Measurements from ENCODE around the gene CCDC32. TPM values are rescaled to one million over a fixed set of nuclear protein-coding genes. Genes with fewer than 3 reads are reported as not detected.
A peak's percentile ranks its signal among the peaks of the same experiment; 100 is the strongest.

CCDC32 gene
- total and polyA plus RNA-seq, 4 experiments from 2014 or later = 31.7 to 49.3 (median 37.2) TPM

DNA sequence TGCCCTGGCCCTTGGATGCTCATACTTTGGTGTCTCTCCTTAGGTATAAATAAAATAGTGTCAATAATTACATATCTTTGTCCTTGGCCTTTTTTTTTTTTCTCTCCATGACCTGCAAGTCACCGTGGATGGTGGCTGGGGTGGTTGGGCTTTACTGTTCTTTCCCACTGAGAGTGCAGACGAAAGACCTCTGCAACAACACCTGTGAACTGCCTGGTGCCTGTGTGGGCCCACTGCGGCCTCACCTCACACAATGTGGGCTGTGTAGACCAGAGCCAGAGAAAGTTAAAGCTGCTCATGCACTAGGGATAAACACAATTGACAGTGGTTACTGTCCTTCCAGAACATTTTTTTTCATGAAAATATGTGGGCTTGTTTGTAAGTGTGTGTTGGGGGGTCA is 39.0 kb downstream of the CCDC32 start:
- Mint-ChIP-seq H3K4me1 (no peaks in the 10 kb centered on the region), H3K27ac (peak overlapping the region in 1 of 7 donors; percentile 74), H3K36me3 (no peaks in the 10 kb centered on the region), H3K4me3 (no peak overlapping the region), H3K9me3 (no peaks in the 10 kb centered on the region), H3K27me3 (no peaks in the 10 kb centered on the region)
- no peaks in the 10 kb centered on the region for H3K36me3 ChIP-seq (ENCODE audit: insufficient read depth, low read length)
- H3K4me1 ChIP-seq (ENCODE audit: insufficient read depth, low read length) = no peaks in the 10 kb centered on the region
- DNase-seq = no peak
- intact Hi-C loops (cut with micrococcal nuclease) = no loop called here
- H3K27ac ChIP-seq (ENCODE audit: low read depth, low read length) = no peak overlapping the region
- H3K9me3 ChIP-seq (ENCODE audit: control insufficient read depth in 1 of 2, low read length in 2 of 2) = no peaks in the 10 kb centered on the region
- no peak overlapping the region for H3K4me3 ChIP-seq (ENCODE audit: low read length in 2 of 2)
- H3K27me3 ChIP-seq (ENCODE audit: insufficient read depth, low read length) = no peaks in the 10 kb centered on the region
- CTCF ChIA-PET (ENCODE audit: partially characterized antibody) = interaction anchor here (0.6 to 1.7 kb wide), 3 partner anchors 12 to 236 kb away, joined by 3 to 4 read pairs (median 4); no protein-coding TSS in a partner anchor
- POLR2A ChIA-PET (ENCODE audit: partially characterized antibody) = no interaction called here

DNA sequence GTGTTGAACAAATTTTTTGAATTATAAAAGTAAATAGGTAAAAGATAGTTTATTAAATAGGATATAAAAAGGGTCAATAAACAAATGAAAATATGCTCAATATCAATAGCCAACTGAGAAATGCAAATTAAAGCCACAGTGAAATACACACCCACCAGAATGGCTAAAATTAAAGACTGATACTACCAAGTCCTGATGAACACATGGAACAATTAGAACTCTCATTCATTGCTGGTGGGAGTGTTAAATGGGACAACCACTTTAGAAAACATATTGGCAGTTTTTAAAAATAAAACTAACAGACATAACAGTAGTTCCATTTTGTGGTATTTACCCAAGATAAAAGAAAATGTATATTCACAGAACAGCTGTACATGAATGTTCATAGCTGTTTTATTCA is 41.2 kb downstream of the CCDC32 start:
- no peaks in the 10 kb centered on the region for H3K36me3 ChIP-seq (ENCODE audit: insufficient read depth, low read length)
- H3K4me1 ChIP-seq (ENCODE audit: insufficient read depth, low read length) = no peaks in the 10 kb centered on the region
- no peaks in the 10 kb centered on the region for H3K9me3 ChIP-seq (ENCODE audit: control insufficient read depth in 1 of 2, low read length in 2 of 2)
- no peak overlapping the region for H3K27ac Mint-ChIP-seq
- H3K4me3 Mint-ChIP-seq = no peak overlapping the region
- H3K9me3 Mint-ChIP-seq = no peaks in the 10 kb centered on the region
- no peak overlapping the region for H3K4me3 ChIP-seq (ENCODE audit: low read length in 2 of 2)
- H3K36me3 Mint-ChIP-seq = no peaks in the 10 kb centered on the region
- H3K4me1 Mint-ChIP-seq = peaks cover 0 to 5% (median 2%) of the 10 kb centered on the region in 4 donors
- DNase-seq = no peak
- H3K27ac ChIP-seq (ENCODE audit: low read depth, low read length) = no peak overlapping the region
- H3K27me3 Mint-ChIP-seq = no peaks in the 10 kb centered on the region
- no peaks in the 10 kb centered on the region for H3K27me3 ChIP-seq (ENCODE audit: insufficient read depth, low read length)
- intact Hi-C loops (cut with micrococcal nuclease) = no loop called here
- ChIA-PET CTCF (ENCODE audit: partially characterized antibody) (interaction anchor here (0.7 to 1.6 kb wide), 2 partner anchors 15 to 83 kb away, joined by 3 to 4 read pairs; no protein-coding TSS in a partner anchor), POLR2A (ENCODE audit: partially characterized antibody) (no interaction called here)

- Histone ChIP-seq H3K4me1 (ENCODE audit: insufficient read depth, low read length) (peaks cover 9% of the 10 kb centered on the region), H3K36me3 (ENCODE audit: insufficient read depth, low read length) (no peaks in the 10 kb centered on the region), H3K27me3 (ENCODE audit: insufficient read depth, low read length) (peaks cover 10% of the 10 kb centered on the region), H3K9me3 (ENCODE audit: control insufficient read depth in 1 of 2, low read length in 2 of 2) (no peaks in the 10 kb centered on the region), H3K4me3 (ENCODE audit: low read length in 2 of 2) (no peak overlapping the region), H3K27ac (ENCODE audit: low read depth, low read length) (no peak overlapping the region)
- no peak overlapping the region for H3K27ac Mint-ChIP-seq
- ChIA-PET POLR2A (ENCODE audit: partially characterized antibody) (no interaction called here), CTCF (ENCODE audit: partially characterized antibody) (interaction anchor here (0.5 kb wide), 1 partner anchor 68 kb away, joined by 3 read pairs; no protein-coding TSS in a partner anchor)
- DNase-seq = no peak
- H3K27me3 Mint-ChIP-seq = peaks cover 17 to 20% of the 10 kb centered on the region in 2 donors
- intact Hi-C loops (cut with micrococcal nuclease) = loop anchor here (5.0 kb wide), 1 partner anchor 376 kb away; the partner anchor contains the start of gene VPS18
- H3K4me3 Mint-ChIP-seq = no peak overlapping the region
- no peaks in the 10 kb centered on the region for H3K9me3 Mint-ChIP-seq
- peaks cover 6 to 13% (median 8%) of the 10 kb centered on the region in 4 donors for H3K4me1 Mint-ChIP-seq
- no peaks in the 10 kb centered on the region for H3K36me3 Mint-ChIP-seq
Observed at GRCh38 chr15:40516322-40516721, 48.5 kb downstream of the CCDC32 start.

GRCh38 chr15:40513609-40514008 is 51.2 kb downstream of the CCDC32 start:
- H3K36me3 ChIP-seq (ENCODE audit: insufficient read depth, low read length) = no peaks in the 10 kb centered on the region
- H3K4me1 ChIP-seq (ENCODE audit: insufficient read depth, low read length) = peaks cover 16% of the 10 kb centered on the region
- Mint-ChIP-seq H3K36me3 (no peaks in the 10 kb centered on the region), H3K27me3 (peaks cover 28 to 34% of the 10 kb centered on the region in 2 donors), H3K9me3 (no peaks in the 10 kb centered on the region), H3K4me1 (peaks cover 9 to 19% (median 12%) of the 10 kb centered on the region in 4 donors), H3K27ac (no peak overlapping the region), H3K4me3 (peak overlapping the region in 1 of 8 donors; percentile 52)
- CTCF ChIA-PET (ENCODE audit: partially characterized antibody) = no interaction called here
- DNase-seq = no peak
- no peak overlapping the region for H3K27ac ChIP-seq (ENCODE audit: low read depth, low read length)
- intact Hi-C loops (cut with micrococcal nuclease) = no loop called here
- H3K9me3 ChIP-seq (ENCODE audit: control insufficient read depth in 1 of 2, low read length in 2 of 2) = no peaks in the 10 kb centered on the region
- H3K4me3 ChIP-seq (ENCODE audit: low read length in 2 of 2) = no peak overlapping the region
- H3K27me3 ChIP-seq (ENCODE audit: insufficient read depth, low read length) = peaks cover 26% of the 10 kb centered on the region
- POLR2A ChIA-PET (ENCODE audit: partially characterized antibody) = no interaction called here

GRCh38 chr15:40512440-40512839 is 52.4 kb downstream of the CCDC32 start:
- Histone ChIP-seq H3K9me3 (ENCODE audit: control insufficient read depth in 1 of 2, low read length in 2 of 2) (no peaks in the 10 kb centered on the region), H3K4me3 (ENCODE audit: low read length in 2 of 2) (no peak overlapping the region), H3K27ac (ENCODE audit: low read depth, low read length) (no peak overlapping the region), H3K36me3 (ENCODE audit: insufficient read depth, low read length) (no peaks in the 10 kb centered on the region), H3K27me3 (ENCODE audit: insufficient read depth, low read length) (peaks cover 31% of the 10 kb centered on the region), H3K4me1 (ENCODE audit: insufficient read depth, low read length) (peaks cover 16% of the 10 kb centered on the region)
- DNase-seq = no peak
- POLR2A ChIA-PET (ENCODE audit: partially characterized antibody) = no interaction called here
- no peaks in the 10 kb centered on the region for H3K36me3 Mint-ChIP-seq
- intact Hi-C loops (cut with micrococcal nuclease) = no loop called here
- H3K9me3 Mint-ChIP-seq = no peaks in the 10 kb centered on the region
- peak overlapping the region; percentile 4 to 84 (median 52) for H3K4me3 Mint-ChIP-seq
- CTCF ChIA-PET (ENCODE audit: partially characterized antibody) = no interaction called here
- peaks cover 9 to 24% (median 13%) of the 10 kb centered on the region in 4 donors for H3K4me1 Mint-ChIP-seq
- H3K27me3 Mint-ChIP-seq = peaks cover 35 to 44% of the 10 kb centered on the region in 2 donors
- no peak overlapping the region for H3K27ac Mint-ChIP-seq

DNA sequence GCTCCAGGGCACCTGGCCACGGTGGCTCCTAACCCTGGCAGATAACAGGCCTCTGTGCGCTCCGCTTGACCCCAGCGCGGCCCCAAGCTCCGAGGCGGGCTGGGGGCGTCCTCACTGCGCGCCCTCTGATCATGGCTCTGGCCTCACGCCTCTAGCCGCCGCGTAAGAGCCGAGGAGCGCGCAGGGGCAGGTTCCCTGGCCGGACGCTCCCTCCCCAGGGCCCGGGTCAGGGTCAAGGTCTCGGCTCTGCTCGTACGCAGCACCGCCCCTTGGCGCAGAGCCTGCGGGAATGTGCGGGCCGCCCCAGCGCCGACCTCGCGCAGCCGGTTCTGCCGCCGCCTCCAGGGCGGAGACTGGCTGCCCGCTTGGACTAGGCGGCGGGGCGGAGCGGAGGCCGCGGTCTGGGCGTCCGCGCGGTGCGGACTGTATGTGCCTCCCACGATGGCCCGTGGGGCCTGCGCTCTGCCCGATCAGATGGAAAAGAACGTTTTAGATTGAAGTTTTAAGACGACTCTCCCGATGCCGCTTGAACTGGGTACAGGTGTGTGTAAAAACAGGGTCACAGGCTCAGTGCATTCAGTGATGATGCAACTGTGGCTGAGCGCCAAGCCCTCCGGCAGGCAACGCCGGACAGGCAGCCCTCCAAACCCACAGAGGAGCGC is 53.2 kb downstream of the CCDC32 start:
- intact Hi-C loops (cut with micrococcal nuclease) = no loop called here
- no peak overlapping the region for H3K27ac ChIP-seq (ENCODE audit: low read depth, low read length)
- Mint-ChIP-seq H3K27ac (peak overlapping the region in 2 of 7 donors; percentile 21 to 71), H3K9me3 (no peaks in the 10 kb centered on the region), H3K36me3 (no peaks in the 10 kb centered on the region), H3K27me3 (peaks cover 37 to 48% of the 10 kb centered on the region in 2 donors), H3K4me1 (peaks cover 12 to 24% (median 17%) of the 10 kb centered on the region in 4 donors), H3K4me3 (peak overlapping the region; percentile 54 to 93 (median 79))
- H3K9me3 ChIP-seq (ENCODE audit: control insufficient read depth in 1 of 2, low read length in 2 of 2) = no peaks in the 10 kb centered on the region
- ChIA-PET CTCF (ENCODE audit: partially characterized antibody) (no interaction called here), POLR2A (ENCODE audit: partially characterized antibody) (no interaction called here)
- peak overlapping the region; percentile 17 to 24 for H3K4me3 ChIP-seq (ENCODE audit: low read length in 2 of 2)
- peak in 2 of 5 donors; percentile 3 to 14 for DNase-seq
- no peaks in the 10 kb centered on the region for H3K36me3 ChIP-seq (ENCODE audit: insufficient read depth, low read length)
- peaks cover 25% of the 10 kb centered on the region for H3K4me1 ChIP-seq (ENCODE audit: insufficient read depth, low read length)
- peaks cover 31% of the 10 kb centered on the region for H3K27me3 ChIP-seq (ENCODE audit: insufficient read depth, low read length)

DNA sequence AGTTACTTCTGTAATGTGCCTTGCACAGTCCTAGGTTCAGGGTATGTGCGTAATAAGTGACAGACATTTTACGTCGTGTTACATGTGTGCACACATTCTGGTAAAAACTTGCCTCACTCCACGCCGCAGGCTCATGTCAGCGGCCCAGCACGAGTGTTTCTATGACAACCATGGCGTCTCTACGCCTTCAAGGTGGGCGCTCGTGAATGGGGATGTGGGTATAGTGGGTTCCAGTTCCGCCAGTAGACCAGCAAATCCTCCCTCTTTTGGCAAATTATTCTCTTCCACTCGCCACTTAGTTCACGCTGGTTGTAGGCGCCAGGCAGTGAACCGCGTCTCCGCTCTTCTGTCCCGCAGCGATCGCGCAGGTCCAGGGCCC is 53.8 kb downstream of the CCDC32 start:
- Histone ChIP-seq H3K9me3 (ENCODE audit: control insufficient read depth in 1 of 2, low read length in 2 of 2) (no peaks in the 10 kb centered on the region), H3K4me1 (ENCODE audit: insufficient read depth, low read length) (peaks cover 25% of the 10 kb centered on the region), H3K27ac (ENCODE audit: low read depth, low read length) (no peak overlapping the region), H3K4me3 (ENCODE audit: low read length in 2 of 2) (peak overlapping the region in 1 of 2 donors; percentile 24), H3K27me3 (ENCODE audit: insufficient read depth, low read length) (peaks cover 31% of the 10 kb centered on the region), H3K36me3 (ENCODE audit: insufficient read depth, low read length) (no peaks in the 10 kb centered on the region)
- H3K4me3 Mint-ChIP-seq = peak overlapping the region; percentile 47 to 93 (median 79)
- peak in 3 of 5 donors; percentile 13 to 46 (median 32) for DNase-seq
- POLR2A ChIA-PET (ENCODE audit: partially characterized antibody) = no interaction called here
- peaks cover 38 to 53% of the 10 kb centered on the region in 2 donors for H3K27me3 Mint-ChIP-seq
- H3K9me3 Mint-ChIP-seq = no peaks in the 10 kb centered on the region
- CTCF ChIA-PET (ENCODE audit: partially characterized antibody) = interaction anchor here (1.8 kb wide), 1 partner anchor 9 kb away, joined by 4 read pairs; no protein-coding TSS in a partner anchor
- peak overlapping the region in 2 of 7 donors; percentile 21 to 71 for H3K27ac Mint-ChIP-seq
- intact Hi-C loops (cut with micrococcal nuclease) = no loop called here
- peaks cover 12 to 24% (median 18%) of the 10 kb centered on the region in 4 donors for H3K4me1 Mint-ChIP-seq
- no peaks in the 10 kb centered on the region for H3K36me3 Mint-ChIP-seq

Data from CD4-positive, alpha-beta memory T cell (primary cell).